G401.6 (cell line): Measurements from ENCODE around the gene ZAP70.

Experiments used
- FAIRE-seq: peaks from 2 replicates; lab custom pipeline; 2012; peaks lifted over from hg19 to GRCh38; lab: Jason Lieb, UNC

ZAP70 gene

DNA sequence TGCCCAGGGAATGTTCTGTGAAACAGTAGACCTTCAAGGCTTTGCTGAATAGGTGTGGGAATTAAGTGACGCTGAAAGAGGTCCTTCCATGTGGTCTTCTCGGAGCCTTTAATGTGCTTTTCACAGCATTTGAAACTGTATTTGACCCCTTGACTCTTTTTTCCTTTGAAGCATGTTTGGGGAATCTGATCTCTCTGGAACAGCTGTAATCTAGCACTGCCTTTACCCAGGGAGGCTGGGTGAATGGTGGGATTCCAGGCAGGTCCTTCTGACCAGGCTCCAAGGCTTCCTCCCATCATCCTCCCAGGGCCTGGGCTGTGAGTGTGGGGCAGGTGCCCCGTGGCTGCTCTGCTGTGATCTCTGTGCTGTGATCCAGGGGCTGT, 4.2 kb downstream of the ZAP70 start:
- no peak for FAIRE-seq

- no peak for FAIRE-seq
Measured at GRCh38 chr2:97718051-97718882, 4.9 kb downstream of the ZAP70 start.

DNA sequence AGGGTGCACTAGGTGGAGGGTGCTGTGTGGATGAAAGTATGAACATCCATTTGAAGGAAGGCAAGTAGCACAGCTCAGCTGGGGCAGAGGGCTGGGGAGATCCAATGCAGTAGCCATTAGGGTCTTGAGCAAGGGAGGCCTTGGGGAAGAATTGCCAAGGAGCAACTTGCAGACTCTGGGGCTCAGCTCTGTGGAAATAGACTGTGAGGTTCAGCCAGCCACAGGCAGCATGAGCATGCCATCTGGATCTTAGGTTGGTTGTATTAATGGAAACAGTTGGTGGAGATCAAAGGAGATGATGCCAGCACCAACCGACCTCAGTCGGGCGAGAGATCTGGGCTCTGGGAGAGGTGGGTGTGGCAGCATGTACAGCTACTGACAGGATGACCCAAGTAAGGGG, 5.6 kb downstream of the ZAP70 start:
- no peak for FAIRE-seq

DNA sequence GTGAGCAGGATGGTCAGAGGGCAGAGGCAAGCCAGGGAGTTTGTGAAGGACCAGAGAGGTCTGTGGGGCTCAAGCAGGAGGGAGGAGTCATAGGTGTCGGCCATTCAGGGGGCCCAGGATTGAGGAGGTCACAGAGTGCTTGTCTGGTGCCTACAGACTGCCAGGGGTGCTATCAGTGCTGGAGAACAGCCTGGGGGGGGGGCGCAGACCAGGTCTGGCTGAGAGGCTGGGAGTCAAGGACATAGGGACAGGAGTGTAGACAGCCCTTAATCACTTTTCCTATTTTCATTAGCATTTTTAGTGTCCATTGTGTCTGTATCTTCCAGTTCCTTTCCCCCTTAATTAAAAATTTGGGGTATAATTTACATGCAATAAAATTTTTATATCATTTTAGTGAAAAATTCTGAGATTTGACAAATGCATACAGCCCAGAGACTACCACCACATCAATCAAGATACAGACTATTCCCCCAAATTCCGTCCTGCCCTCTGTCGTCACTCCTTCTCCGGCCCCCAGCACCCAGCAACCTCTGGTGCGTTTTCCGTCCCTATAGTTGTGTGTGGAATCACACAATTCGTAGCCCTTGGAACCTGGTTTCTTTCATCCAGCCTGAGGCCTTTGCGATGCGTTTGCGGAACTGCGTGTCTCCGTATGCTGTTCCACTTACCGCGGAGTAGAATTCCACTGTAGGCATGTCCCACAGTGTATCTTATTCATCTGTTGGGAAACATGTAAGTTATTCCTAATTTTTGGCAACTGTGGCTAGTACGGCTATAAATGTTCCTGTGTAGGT, 6.2 kb downstream of the ZAP70 start:
- no peak for FAIRE-seq

DNA sequence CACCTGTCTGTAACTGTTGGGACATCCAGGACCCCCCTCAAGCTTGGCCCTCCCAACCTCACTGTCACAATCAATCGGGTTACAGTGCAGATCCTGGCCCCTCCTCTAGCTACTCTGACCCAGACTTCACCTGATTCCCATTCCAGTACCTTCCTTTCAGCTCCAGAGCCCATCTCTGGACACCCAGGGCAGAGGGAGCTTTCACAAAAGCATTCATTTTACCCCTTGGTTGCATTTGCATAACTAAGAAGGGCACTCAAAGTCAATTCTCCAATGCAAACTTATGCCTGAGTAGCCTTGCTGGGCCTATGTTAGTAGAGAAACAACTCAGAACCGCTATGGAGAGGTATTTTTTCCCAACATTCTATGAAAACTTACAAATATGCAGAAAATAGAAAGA, 7.4 kb downstream of the ZAP70 start:
- no peak for FAIRE-seq

DNA sequence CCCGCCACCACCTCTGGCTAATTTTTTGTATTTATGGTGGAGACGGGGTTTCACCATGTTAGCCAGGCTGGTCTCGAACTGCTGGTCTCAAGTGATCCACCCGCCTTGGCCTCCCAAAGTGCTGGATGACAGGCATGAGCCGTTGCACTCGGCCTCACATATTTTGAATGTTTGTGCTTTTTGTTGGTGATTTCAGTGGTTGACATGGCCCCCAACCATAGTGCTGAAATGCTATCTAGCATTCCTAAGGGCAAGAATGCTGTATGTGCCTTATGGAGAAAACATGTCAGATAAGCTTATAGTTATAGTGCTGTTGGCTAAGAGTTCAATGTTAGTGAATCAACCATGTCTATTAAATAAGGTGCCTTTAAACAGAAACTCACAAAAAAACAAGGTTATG, 8.9 kb downstream of the ZAP70 start:
- no peak for FAIRE-seq

- FAIRE-seq, result no peak
Measured at GRCh38 chr2:97723156-97724072, 10.0 kb downstream of the ZAP70 start.

GRCh38 chr2:97724073-97724410, 10.7 kb downstream of the ZAP70 start:
- FAIRE-seq, result no peak

GRCh38 chr2:97724501-97724900, 11.1 kb downstream of the ZAP70 start:
- no peak for FAIRE-seq

DNA sequence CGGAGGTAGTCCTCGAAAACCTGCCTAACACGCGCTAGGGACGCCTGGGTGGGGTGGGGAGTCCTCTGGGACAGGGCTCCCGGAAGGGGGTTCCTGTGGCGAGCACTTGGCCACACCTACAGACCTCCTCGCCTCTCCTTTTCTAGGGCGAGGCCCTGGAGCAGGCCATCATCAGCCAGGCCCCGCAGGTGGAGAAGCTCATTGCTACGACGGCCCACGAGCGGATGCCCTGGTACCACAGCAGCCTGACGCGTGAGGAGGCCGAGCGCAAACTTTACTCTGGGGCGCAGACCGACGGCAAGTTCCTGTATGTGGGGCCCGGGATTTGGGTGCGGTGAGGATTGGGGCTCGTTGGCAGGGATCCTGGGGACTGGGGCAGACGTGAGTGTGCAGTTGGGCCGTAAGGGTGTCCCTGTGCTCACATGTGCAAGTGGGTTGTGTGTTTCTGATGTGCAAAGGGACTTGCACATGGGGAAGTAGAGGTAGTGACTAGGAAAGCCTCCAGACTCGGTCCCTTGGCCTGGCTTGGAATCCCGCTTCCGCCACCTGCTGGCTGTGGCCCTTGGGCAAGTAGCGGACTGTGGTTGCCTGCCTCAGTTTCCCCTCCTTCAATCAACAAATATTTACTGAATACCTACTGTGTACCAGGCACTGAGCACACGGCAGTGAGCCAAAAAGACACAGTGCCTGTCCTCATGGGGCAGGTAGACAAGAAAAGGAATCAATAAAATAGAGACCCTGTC, 11.7 kb downstream of the ZAP70 start:
- FAIRE-seq, result no peak

DNA sequence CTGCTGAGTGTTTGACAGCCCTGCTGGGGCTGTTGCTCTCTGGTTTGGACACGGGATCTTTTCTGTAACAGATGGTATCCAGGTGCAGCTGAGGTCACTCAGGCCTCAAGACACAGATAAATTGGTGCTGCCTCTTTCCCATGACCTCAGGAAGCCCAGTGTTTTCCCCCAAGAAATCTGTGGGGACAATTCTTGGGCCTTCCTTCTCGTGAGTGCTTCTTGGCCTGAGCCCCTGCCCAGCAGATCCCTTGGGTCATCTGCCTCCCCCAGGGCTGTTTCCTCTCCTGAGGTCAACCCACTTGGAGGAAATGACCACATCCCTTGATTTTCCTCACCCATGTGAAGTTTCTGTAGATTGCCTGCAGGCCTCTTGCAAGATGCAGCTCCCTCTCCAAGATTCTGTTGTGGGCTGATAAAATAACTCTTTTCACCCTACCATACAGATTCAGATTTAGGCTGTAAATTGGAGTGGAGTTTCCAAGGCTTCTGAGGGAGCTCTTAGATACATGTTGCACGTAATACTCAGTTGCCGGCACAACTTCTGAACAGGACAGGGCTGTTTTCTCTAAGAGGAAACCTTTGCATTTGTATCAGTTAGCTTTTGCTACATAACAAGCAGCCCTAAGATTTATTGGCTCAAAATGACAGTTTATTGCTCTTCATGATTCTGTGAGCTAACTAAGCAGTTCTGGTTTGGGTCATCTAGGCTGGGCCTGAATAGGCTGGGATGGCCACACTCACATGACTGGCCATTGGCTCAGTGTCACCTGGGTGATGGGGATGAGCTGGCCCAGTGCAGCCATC, 13.1 kb downstream of the ZAP70 start:
- no peak for FAIRE-seq

- FAIRE-seq, result no peak
Measured at GRCh38 chr2:97727296-97727695, 13.9 kb downstream of the ZAP70 start.

DNA sequence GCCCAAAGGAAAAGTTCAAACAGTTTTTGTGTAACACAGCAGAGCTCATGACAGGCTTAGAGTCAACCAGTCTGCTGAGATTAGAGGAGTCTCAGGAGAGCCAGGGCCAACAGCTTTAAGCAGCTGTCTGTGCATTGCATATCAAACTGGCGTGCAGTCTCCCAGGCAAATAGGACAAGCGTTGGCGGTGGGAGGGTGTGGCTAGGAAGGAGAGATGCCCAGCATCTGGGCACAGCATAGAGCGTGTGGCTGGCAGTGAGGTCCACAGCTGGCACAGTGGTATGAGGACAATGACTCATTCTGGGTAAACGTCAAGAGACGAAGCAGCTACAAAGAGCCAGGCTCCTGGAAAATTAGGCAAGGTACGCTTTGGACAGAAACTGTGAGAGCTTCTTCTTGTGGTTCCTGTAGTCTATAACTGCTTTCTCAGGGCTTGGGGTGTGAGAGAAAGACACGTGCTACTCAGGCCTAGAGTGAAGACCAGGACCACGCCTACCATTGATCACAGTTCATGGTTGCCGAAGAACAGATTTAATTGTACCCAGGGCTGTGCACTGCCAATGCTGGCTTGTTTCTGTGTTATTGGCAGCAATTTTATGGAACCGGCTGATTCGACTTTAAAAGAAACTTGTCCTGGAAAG, 14.8 kb downstream of the ZAP70 start:
- FAIRE-seq, result no peak

- FAIRE-seq, result no peak
Measured at GRCh38 chr2:97730245-97730644, 16.9 kb downstream of the ZAP70 start.

GRCh38 chr2:97731274-97732020, 18.1 kb downstream of the ZAP70 start:
- no peak for FAIRE-seq

DNA sequence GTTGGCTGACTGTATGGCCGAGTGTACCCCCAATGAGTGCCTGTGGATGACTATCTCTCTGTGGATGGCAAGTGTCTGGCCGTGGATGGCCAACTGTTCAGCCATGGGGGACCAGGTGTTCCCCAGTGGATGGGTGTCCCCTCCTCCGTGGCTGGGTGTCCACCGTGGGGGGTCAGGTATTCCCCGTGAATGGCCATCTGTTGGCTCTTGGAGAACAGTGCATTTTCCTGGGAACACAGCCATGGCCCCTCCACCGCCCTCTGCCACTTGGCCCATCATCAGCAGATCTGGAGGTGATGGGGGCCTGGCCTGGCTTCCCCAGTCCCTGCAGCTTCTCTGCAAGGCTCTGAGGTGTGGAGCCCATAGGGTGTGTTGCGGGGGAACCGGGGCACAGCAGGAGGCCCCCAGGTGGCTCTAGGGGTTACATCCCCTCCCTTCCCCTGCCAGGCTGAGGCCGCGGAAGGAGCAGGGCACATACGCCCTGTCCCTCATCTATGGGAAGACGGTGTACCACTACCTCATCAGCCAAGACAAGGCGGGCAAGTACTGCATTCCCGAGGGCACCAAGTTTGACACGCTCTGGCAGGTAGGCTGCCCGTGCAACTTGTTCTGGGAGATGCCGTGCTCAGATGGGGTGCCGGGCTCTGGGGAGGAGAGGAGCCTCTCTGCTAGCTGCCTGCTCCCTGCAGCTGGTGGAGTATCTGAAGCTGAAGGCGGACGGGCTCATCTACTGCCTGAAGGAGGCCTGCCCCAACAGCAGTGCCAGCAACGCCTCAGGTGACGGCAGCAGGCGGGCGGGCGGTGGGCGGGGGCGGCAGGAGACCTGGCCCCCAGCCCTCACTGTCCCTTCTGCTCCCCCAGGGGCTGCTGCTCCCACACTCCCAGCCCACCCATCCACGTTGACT, 19.3 kb downstream of the ZAP70 start:
- no peak for FAIRE-seq

GRCh38 chr2:97733341-97734035, 20.1 kb downstream of the ZAP70 start:
- no peak for FAIRE-seq
